NCI-H2081 treated with DMSO at 0.1 percent for 48 hours (cell line): ENCODE results near the gene DUSP2.
"Not testable (repeated sequence)": the region's sequence is repeated elsewhere in the genome, so short reads cannot be mapped to it uniquely, and the experiment has no call there.

Experiments used
- DNase-seq: peaks from one replicate; lab custom pipeline; 2025; lab: John Stamatoyannopoulos, UW

Gene DUSP2

GRCh38 chr2:96146881-96147592 is 1.8 kb upstream of the DUSP2 start:
- no peak for DNase-seq

GRCh38 chr2:96146153-96146880 is 1.1 kb upstream of the DUSP2 start:
- no peak for DNase-seq

GRCh38 chr2:96145848-96146152 is 560 bp upstream of the DUSP2 start:
- DNase-seq = no peak

- no peak for DNase-seq
These were observed 682 bp downstream of the DUSP2 start for GRCh38 chr2:96144481-96145035.

GRCh38 chr2:96143848-96144480 is 1.3 kb downstream of the DUSP2 start:
- no peak for DNase-seq

- DNase-seq = no peak
These were observed 1.9 kb downstream of the DUSP2 start for GRCh38 chr2:96143231-96143847.

GRCh38 chr2:96142217-96143113 is 2.8 kb downstream of the DUSP2 start:
- DNase-seq = no peak

- DNase-seq = not testable (repeated sequence)
These were observed 3.6 kb downstream of the DUSP2 start for GRCh38 chr2:96141624-96141967.

- DNase-seq = no peak
These were observed 4.2 kb downstream of the DUSP2 start for GRCh38 chr2:96140941-96141623.

GRCh38 chr2:96139181-96139758 is 6.0 kb downstream of the DUSP2 start:
- no peak for DNase-seq

- DNase-seq = no peak
These were observed 6.8 kb downstream of the DUSP2 start, which contains the start of gene ASTL for GRCh38 chr2:96138179-96139145. TSS of gene ASTL (minus strand) at chr2:96138502. CDS start at chr2:96138436, 66 bp downstream.

GRCh38 chr2:96137321-96138178 is 7.7 kb downstream of the DUSP2 start:
- no peak for DNase-seq

GRCh38 chr2:96136129-96136720 is 9.0 kb downstream of the DUSP2 start:
- DNase-seq = no peak

GRCh38 chr2:96135621-96136020 is 9.6 kb downstream of the DUSP2 start:
- DNase-seq = no peak

GRCh38 chr2:96135171-96135570 is 10.1 kb downstream of the DUSP2 start:
- no peak for DNase-seq

GRCh38 chr2:96134421-96134820 is 10.8 kb downstream of the DUSP2 start:
- DNase-seq = no peak

- no peak for DNase-seq
These were observed 13.2 kb downstream of the DUSP2 start for GRCh38 chr2:96131813-96132745.
